GM12801 (cell line): ENCODE data around the gene MIA2.

Experiments
- CTCF ChIP-seq: IDR thresholded peaks from one replicate; pipeline ENCODE4 v1.5.1; 2011; ENCODE audit warnings: control low read depth; ENCODE audit not compliant: insufficient read length; ENCODE audit errors: extremely low read depth

MIA2 gene

GRCh38 chr14:39369029-39369428 is 135.3 kb downstream of the MIA2 start:
- TF ChIP-seq CTCF, result no peak

GRCh38 chr14:39370415-39370814 is 136.7 kb downstream of the MIA2 start:
- TF ChIP-seq CTCF, result no peak

- TF ChIP-seq CTCF, result no peak
Observed at GRCh38 chr14:39372656-39373055, 138.9 kb downstream of the MIA2 start.

- TF ChIP-seq CTCF, result no peak
Observed at GRCh38 chr14:39374851-39375250, 141.1 kb downstream of the MIA2 start.

DNA sequence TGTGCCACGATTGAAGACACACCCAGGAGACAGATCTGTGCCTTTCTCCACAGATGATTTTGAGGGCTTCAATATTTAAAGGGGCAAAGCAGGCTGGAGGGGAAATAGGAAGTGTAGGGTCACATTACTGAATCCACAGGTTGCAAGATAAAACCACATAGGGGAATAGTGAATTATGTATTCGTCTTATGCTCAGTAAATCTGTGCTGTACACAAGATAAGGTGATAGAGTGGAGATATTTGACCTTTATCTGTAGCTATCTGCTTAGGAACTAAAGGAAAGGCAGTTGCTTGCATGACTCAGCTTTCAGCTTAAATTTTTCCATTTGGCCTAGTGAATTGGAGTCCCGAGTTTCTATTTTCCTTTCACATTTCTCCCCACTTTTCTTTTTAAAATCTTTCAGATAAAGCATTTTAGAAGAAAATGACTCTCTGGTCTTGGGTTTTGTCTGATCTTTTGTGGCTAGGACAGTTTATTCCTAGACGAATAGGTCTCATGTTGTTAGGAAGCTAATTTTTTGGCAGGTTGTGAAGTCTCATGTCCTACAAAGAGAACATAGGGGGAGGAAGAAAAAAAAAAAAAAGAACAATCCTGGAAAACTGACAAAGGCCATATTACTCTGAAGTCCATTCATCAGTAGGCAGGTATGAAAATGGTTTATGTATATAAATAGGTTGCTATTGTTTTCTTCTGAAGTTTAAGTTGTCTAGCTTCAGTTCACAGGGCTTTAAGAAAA is 143.1 kb downstream of the MIA2 start:
- no peak for TF ChIP-seq CTCF

DNA sequence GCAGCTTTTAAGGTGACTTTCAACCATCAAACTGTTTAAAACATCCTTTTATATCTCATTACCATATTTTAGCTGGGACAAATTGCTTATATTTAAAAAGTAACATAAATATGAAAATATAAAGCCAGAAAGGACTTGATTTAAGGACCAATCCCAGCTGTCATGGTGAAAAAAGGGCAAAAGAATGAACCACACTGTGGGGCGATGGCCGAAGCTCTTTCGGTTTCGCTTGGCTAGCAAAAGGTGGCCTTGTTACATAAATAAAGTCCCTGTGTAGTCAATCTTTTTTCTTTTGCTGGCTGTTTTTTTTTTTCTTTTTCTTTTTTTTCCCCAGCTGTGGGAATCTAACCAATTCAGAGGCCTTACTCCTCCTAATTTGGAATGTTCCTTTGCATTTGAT is 147.7 kb downstream of the MIA2 start:
- TF ChIP-seq CTCF, result no peak

GRCh38 chr14:39382463-39382862 is 148.7 kb downstream of the MIA2 start:
- TF ChIP-seq CTCF, result no peak
